ENCODE data around the gene ARSA.

DNA sequence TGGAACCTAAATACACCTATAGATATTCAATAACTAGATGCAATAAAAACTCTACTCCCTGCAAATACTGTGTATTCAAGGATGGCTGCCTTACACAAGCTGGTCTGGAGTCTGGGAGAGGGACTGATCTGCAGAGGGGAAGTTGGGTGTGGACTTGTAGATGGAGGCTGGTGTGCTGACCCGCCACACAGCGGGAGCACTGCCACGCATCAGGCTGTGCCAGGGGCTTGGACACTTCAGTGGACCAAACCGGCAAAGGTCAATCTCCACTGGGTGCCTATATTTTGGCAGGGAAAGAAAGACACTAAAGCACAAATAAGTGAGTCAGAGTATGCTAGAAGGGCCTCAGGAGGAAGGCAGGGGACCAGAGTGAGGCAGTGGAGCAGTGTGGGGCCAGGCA lies 42.6 kb upstream of the ARSA start:
- TF ChIP-seq, protein P1, sequence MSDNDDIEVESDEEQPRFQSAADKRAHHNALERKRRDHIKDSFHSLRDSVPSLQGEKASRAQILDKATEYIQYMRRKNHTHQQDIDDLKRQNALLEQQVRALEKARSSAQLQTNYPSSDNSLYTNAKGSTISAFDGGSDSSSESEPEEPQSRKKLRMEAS (IDR thresholded peaks at IDR 0.05) = no peak
- TF ChIP-seq POLR2AphosphoS5 (IDR thresholded peaks at IDR 0.05; ENCODE audit: low read depth, low read length) = no peak
- TF ChIP-seq, protein P2, sequence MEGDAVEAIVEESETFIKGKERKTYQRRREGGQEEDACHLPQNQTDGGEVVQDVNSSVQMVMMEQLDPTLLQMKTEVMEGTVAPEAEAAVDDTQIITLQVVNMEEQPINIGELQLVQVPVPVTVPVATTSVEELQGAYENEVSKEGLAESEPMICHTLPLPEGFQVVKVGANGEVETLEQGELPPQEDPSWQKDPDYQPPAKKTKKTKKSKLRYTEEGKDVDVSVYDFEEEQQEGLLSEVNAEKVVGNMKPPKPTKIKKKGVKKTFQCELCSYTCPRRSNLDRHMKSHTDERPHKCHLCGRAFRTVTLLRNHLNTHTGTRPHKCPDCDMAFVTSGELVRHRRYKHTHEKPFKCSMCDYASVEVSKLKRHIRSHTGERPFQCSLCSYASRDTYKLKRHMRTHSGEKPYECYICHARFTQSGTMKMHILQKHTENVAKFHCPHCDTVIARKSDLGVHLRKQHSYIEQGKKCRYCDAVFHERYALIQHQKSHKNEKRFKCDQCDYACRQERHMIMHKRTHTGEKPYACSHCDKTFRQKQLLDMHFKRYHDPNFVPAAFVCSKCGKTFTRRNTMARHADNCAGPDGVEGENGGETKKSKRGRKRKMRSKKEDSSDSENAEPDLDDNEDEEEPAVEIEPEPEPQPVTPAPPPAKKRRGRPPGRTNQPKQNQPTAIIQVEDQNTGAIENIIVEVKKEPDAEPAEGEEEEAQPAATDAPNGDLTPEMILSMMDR (IDR thresholded peaks at IDR 0.05 in 2 of 3, conservative IDR thresholded peaks at IDR 0.05 in 1 of 3; ENCODE audit: borderline replicate concordance in 1 of 3, insufficient read depth in 1 of 3, low read depth in 2 of 3, low read length in 2 of 3) = no peak
- no peak for TF ChIP-seq RAD21 (IDR thresholded peaks at IDR 0.05; ENCODE audit: low read depth)
- no peak for TF ChIP-seq POLR2A (IDR thresholded peaks at IDR 0.05; ENCODE audit: borderline replicate concordance, extremely low read depth, insufficient read depth, insufficient read length)
- no peak for TF ChIP-seq EZH2phosphoT487 (IDR thresholded peaks at IDR 0.05; ENCODE audit: borderline replicate concordance)
- no peak for TF ChIP-seq CEBPB (IDR thresholded peaks at IDR 0.05; ENCODE audit: low read depth)
- TF ChIP-seq, protein P3, sequence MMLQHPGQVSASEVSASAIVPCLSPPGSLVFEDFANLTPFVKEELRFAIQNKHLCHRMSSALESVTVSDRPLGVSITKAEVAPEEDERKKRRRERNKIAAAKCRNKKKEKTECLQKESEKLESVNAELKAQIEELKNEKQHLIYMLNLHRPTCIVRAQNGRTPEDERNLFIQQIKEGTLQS (IDR thresholded peaks at IDR 0.05) = no peak
- no peak for TF ChIP-seq YY1 (IDR thresholded peaks at IDR 0.05; ENCODE audit: extremely low read depth, insufficient replicate concordance, low read depth, low read length)
- TF ChIP-seq SIN3A (IDR thresholded peaks at IDR 0.05; ENCODE audit: low read depth) = no peak
- TF ChIP-seq, protein P4, sequence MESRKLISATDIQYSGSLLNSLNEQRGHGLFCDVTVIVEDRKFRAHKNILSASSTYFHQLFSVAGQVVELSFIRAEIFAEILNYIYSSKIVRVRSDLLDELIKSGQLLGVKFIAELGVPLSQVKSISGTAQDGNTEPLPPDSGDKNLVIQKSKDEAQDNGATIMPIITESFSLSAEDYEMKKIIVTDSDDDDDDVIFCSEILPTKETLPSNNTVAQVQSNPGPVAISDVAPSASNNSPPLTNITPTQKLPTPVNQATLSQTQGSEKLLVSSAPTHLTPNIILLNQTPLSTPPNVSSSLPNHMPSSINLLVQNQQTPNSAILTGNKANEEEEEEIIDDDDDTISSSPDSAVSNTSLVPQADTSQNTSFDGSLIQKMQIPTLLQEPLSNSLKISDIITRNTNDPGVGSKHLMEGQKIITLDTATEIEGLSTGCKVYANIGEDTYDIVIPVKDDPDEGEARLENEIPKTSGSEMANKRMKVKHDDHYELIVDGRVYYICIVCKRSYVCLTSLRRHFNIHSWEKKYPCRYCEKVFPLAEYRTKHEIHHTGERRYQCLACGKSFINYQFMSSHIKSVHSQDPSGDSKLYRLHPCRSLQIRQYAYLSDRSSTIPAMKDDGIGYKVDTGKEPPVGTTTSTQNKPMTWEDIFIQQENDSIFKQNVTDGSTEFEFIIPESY (IDR thresholded peaks at IDR 0.05; ENCODE audit: extremely low read depth, insufficient replicate concordance, low read length) = no peak
